ENCODE data around the gene OR6Q1.

DNA sequence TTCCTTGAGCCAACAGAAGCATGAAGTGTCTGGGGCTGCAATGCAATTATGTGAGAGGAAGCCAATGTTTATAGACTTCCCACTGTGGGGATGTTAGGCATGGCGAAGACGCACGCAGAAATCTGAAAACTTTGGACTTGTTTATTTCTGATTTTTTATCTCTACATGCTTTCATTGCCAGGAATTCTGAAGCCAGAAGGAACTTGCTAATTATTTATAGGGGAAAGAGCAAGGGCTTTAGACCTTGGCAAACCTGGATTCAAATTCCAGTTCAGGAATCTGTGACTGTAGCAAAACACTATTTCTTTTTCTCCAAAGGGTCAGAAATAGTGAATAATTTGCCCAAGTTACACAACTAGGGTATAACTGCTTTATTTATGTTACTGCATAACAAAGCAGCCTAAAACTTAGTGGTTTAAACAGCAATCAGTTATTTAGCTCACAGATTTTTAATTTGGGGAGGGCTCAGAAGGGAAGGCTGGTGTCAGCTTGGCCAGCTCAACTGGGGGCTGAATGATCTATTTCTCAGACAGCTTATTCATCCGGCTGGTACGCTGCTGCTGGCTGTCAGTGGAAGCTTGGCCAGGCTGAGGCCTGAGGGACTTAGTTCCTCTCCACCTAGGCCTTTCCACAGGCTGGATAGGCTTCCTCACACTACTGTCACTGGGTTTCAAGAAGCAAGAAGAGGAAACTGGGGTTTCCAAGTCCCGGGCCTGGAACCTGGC, 1.9 kb upstream of the OR6Q1 start:
- TF ChIP-seq, protein P1, sequence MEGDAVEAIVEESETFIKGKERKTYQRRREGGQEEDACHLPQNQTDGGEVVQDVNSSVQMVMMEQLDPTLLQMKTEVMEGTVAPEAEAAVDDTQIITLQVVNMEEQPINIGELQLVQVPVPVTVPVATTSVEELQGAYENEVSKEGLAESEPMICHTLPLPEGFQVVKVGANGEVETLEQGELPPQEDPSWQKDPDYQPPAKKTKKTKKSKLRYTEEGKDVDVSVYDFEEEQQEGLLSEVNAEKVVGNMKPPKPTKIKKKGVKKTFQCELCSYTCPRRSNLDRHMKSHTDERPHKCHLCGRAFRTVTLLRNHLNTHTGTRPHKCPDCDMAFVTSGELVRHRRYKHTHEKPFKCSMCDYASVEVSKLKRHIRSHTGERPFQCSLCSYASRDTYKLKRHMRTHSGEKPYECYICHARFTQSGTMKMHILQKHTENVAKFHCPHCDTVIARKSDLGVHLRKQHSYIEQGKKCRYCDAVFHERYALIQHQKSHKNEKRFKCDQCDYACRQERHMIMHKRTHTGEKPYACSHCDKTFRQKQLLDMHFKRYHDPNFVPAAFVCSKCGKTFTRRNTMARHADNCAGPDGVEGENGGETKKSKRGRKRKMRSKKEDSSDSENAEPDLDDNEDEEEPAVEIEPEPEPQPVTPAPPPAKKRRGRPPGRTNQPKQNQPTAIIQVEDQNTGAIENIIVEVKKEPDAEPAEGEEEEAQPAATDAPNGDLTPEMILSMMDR (conservative IDR thresholded peaks at IDR 0.05; ENCODE audit: low read depth in 2 of 2) = no peak
- TF ChIP-seq NANOG (IDR thresholded peaks at IDR 0.05; ENCODE audit: borderline replicate concordance) = no peak
- TF ChIP-seq EZH2phosphoT487 (IDR thresholded peaks at IDR 0.05; ENCODE audit: unreplicated experiment) = no peak
- TF ChIP-seq EZH2 (IDR thresholded peaks at IDR 0.05; ENCODE audit: low read depth, unreplicated experiment) = no peak
- TF ChIP-seq POLR2AphosphoS5 (IDR thresholded peaks at IDR 0.05; ENCODE audit: low read depth) = no peak
- TF ChIP-seq, protein P2, sequence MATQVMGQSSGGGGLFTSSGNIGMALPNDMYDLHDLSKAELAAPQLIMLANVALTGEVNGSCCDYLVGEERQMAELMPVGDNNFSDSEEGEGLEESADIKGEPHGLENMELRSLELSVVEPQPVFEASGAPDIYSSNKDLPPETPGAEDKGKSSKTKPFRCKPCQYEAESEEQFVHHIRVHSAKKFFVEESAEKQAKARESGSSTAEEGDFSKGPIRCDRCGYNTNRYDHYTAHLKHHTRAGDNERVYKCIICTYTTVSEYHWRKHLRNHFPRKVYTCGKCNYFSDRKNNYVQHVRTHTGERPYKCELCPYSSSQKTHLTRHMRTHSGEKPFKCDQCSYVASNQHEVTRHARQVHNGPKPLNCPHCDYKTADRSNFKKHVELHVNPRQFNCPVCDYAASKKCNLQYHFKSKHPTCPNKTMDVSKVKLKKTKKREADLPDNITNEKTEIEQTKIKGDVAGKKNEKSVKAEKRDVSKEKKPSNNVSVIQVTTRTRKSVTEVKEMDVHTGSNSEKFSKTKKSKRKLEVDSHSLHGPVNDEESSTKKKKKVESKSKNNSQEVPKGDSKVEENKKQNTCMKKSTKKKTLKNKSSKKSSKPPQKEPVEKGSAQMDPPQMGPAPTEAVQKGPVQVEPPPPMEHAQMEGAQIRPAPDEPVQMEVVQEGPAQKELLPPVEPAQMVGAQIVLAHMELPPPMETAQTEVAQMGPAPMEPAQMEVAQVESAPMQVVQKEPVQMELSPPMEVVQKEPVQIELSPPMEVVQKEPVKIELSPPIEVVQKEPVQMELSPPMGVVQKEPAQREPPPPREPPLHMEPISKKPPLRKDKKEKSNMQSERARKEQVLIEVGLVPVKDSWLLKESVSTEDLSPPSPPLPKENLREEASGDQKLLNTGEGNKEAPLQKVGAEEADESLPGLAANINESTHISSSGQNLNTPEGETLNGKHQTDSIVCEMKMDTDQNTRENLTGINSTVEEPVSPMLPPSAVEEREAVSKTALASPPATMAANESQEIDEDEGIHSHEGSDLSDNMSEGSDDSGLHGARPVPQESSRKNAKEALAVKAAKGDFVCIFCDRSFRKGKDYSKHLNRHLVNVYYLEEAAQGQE (IDR thresholded peaks at IDR 0.05; ENCODE audit: unreplicated experiment) = no peak
- TF ChIP-seq CREB1 (CRISPR knock-in tag; IDR thresholded peaks at IDR 0.05; ENCODE audit: low read depth) = no peak
- TF ChIP-seq, protein P3, sequence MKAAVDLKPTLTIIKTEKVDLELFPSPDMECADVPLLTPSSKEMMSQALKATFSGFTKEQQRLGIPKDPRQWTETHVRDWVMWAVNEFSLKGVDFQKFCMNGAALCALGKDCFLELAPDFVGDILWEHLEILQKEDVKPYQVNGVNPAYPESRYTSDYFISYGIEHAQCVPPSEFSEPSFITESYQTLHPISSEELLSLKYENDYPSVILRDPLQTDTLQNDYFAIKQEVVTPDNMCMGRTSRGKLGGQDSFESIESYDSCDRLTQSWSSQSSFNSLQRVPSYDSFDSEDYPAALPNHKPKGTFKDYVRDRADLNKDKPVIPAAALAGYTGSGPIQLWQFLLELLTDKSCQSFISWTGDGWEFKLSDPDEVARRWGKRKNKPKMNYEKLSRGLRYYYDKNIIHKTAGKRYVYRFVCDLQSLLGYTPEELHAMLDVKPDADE (IDR thresholded peaks at IDR 0.05) = no peak
- no peak for TF ChIP-seq ZNF331 (CRISPR knock-in tag; IDR thresholded peaks at IDR 0.05; ENCODE audit: low read depth)
- TF ChIP-seq STAT1 (IDR thresholded peaks at IDR 0.05; ENCODE audit: unreplicated experiment) = no peak
- TF ChIP-seq, protein P4, sequence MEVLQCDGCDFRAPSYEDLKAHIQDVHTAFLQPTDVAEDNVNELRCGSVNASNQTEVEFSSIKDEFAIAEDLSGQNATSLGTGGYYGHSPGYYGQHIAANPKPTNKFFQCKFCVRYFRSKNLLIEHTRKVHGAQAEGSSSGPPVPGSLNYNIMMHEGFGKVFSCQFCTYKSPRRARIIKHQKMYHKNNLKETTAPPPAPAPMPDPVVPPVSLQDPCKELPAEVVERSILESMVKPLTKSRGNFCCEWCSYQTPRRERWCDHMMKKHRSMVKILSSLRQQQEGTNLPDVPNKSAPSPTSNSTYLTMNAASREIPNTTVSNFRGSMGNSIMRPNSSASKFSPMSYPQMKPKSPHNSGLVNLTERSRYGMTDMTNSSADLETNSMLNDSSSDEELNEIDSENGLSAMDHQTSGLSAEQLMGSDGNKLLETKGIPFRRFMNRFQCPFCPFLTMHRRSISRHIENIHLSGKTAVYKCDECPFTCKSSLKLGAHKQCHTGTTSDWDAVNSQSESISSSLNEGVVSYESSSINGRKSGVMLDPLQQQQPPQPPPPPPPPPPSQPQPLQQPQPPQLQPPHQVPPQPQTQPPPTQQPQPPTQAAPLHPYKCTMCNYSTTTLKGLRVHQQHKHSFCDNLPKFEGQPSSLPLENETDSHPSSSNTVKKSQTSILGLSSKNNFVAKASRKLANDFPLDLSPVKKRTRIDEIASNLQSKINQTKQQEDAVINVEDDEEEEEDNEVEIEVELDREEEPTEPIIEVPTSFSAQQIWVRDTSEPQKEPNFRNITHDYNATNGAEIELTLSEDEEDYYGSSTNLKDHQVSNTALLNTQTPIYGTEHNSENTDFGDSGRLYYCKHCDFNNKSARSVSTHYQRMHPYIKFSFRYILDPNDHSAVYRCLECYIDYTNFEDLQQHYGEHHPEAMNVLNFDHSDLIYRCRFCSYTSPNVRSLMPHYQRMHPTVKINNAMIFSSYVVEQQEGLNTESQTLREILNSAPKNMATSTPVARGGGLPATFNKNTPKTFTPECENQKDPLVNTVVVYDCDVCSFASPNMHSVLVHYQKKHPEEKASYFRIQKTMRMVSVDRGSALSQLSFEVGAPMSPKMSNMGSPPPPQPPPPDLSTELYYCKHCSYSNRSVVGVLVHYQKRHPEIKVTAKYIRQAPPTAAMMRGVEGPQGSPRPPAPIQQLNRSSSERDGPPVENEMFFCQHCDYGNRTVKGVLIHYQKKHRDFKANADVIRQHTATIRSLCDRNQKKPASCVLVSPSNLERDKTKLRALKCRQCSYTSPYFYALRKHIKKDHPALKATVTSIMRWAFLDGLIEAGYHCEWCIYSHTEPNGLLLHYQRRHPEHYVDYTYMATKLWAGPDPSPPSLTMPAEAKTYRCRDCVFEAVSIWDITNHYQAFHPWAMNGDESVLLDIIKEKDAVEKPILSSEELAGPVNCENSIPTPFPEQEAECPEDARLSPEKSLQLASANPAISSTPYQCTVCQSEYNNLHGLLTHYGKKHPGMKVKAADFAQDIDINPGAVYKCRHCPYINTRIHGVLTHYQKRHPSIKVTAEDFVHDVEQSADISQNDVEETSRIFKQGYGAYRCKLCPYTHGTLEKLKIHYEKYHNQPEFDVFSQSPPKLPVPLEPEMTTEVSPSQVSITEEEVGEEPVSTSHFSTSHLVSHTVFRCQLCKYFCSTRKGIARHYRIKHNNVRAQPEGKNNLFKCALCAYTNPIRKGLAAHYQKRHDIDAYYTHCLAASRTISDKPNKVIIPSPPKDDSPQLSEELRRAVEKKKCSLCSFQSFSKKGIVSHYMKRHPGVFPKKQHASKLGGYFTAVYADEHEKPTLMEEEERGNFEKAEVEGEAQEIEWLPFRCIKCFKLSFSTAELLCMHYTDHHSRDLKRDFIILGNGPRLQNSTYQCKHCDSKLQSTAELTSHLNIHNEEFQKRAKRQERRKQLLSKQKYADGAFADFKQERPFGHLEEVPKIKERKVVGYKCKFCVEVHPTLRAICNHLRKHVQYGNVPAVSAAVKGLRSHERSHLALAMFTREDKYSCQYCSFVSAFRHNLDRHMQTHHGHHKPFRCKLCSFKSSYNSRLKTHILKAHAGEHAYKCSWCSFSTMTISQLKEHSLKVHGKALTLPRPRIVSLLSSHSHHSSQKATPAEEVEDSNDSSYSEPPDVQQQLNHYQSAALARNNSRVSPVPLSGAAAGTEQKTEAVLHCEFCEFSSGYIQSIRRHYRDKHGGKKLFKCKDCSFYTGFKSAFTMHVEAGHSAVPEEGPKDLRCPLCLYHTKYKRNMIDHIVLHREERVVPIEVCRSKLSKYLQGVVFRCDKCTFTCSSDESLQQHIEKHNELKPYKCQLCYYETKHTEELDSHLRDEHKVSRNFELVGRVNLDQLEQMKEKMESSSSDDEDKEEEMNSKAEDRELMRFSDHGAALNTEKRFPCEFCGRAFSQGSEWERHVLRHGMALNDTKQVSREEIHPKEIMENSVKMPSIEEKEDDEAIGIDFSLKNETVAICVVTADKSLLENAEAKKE (CRISPR knock-in tag; IDR thresholded peaks at IDR 0.05) = no peak
- TF ChIP-seq JUNB (IDR thresholded peaks at IDR 0.05; ENCODE audit: unreplicated experiment) = no peak

All from GM23338 (cell line).